ENCODE data around the gene CERS6. TPM values are rescaled to one million over a fixed set of nuclear protein-coding genes. Genes with fewer than 3 reads are reported as not detected.

The CERS6 gene
- total and polyA plus RNA-seq, 4 donors = 4.3 to 25.8 (median 13.6) TPM

DNA sequence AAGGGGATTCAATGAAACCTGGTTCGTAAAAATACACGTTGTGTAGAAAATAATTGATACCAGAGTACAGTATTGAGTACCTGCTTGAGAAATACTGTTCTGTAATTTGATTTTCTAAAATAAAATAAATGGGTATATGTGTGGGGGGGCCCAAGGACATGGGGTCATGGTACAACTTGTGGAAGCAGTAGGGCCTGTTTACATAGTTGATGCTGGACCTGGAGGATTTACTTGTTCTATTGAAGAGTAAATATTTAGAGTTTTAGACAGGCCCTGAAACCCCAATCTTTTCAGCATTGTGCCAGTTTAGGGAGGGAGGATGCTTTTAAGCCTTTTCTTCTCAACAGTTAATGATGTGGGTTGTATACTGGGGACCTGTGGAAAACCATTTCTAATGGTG is 11.7 kb downstream of the CERS6 start:
- Histone ChIP-seq H3K9me3 (ENCODE audit: control insufficient read depth in 4 of 4, insufficient read depth in 3 of 4, low read length in 3 of 4) (no peaks in the 10 kb centered on the region), H3K4me3 (no peak overlapping the region), H3K27me3 (ENCODE audit: control insufficient read depth in 3 of 3, insufficient read depth in 3 of 3, low read length in 2 of 3) (no peaks in the 10 kb centered on the region), H3K27ac (ENCODE audit: low read depth in 1 of 2, low read length in 1 of 2) (no peak overlapping the region), H3K4me1 (ENCODE audit: control insufficient read depth in 5 of 5, insufficient read depth in 5 of 5, low read length in 5 of 5) (peaks cover 1 to 55% (median 8%) of the 10 kb centered on the region in 5 donors), H3K36me3 (ENCODE audit: control insufficient read depth in 4 of 4, insufficient read depth in 4 of 4, low read length in 4 of 4) (no peaks in the 10 kb centered on the region), H3K9ac (ENCODE audit: insufficient read depth in 1 of 2, low read length in 2 of 2) (no peak overlapping the region)
- TF ChIP-seq, protein P1, sequence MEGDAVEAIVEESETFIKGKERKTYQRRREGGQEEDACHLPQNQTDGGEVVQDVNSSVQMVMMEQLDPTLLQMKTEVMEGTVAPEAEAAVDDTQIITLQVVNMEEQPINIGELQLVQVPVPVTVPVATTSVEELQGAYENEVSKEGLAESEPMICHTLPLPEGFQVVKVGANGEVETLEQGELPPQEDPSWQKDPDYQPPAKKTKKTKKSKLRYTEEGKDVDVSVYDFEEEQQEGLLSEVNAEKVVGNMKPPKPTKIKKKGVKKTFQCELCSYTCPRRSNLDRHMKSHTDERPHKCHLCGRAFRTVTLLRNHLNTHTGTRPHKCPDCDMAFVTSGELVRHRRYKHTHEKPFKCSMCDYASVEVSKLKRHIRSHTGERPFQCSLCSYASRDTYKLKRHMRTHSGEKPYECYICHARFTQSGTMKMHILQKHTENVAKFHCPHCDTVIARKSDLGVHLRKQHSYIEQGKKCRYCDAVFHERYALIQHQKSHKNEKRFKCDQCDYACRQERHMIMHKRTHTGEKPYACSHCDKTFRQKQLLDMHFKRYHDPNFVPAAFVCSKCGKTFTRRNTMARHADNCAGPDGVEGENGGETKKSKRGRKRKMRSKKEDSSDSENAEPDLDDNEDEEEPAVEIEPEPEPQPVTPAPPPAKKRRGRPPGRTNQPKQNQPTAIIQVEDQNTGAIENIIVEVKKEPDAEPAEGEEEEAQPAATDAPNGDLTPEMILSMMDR (IDR thresholded peaks at IDR 0.05; ENCODE audit: control extremely low read depth, extremely low read depth) = no peak
- ATAC-seq (ENCODE audit: insufficient read depth, low FRiP score) (no peak), DNase-seq (no peak)
- 84 to 90% methylated on average over 2 of the region's 2 CpGs for WGBS, 2 donors

DNA sequence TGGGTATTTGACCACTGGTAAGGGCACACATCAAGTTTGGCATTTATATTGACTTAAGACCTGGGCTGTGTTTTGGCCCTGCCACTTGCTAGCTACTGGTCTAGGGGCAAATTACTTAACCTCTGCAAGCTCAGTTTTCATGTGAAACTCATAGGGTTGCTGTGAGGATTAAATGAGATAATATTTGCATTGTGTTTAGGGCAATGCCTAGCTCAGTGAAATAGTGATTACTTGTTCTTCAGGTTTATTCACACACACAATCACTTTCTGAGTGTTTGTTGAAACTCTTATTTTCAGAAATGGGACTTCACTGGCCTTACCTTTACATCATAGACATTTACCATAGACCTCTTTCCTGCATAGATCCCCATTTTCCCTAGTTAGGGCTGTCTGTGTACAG is 12.3 kb downstream of the CERS6 start:
- ATAC-seq (ENCODE audit: insufficient read depth, low FRiP score) = no peak
- DNase-seq = no peak

DNA sequence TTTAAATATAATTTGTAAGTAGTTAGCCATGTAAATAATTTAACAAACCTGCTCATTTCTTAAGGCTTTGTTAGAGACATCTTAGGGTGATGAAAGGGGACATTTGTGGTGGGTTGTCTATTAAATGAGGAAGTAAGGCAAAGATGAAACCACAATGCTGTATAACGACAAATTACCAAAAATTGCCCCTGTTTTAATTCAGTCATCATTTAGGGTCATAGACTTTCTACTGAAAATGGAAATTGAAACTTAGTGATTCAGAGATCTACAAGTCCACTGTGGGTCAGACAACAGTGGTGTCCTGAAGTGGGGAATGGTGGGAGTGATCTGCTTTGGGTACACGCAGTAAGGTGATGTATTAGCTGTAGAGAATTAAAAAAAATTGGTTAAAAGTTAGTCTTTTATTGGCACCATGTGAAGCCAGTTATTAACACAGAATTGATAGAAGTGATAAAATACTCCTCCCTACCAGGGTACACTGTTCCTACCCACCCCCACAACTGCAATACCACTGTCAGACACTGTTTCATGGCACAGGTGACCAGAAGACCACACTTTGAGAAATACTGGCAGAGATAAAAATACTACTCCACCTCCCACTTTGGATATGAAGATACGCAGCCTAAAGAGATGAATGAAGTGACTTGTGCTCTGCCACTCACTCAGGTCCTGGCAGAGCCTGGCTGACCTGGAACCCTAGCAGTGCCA is 13.4 kb downstream of the CERS6 start:
- no peak for DNase-seq
- Histone ChIP-seq H3K36me3 (ENCODE audit: control insufficient read depth in 4 of 4, insufficient read depth in 4 of 4, low read length in 4 of 4) (no peaks in the 10 kb centered on the region), H3K4me3 (no peak overlapping the region), H3K4me1 (ENCODE audit: control insufficient read depth in 5 of 5, insufficient read depth in 5 of 5, low read length in 5 of 5) (peaks cover 1 to 55% (median 8%) of the 10 kb centered on the region in 5 donors), H3K9me3 (ENCODE audit: control insufficient read depth in 4 of 4, insufficient read depth in 3 of 4, low read length in 3 of 4) (no peaks in the 10 kb centered on the region), H3K27me3 (ENCODE audit: control insufficient read depth in 3 of 3, insufficient read depth in 3 of 3, low read length in 2 of 3) (no peaks in the 10 kb centered on the region), H3K9ac (ENCODE audit: insufficient read depth in 1 of 2, low read length in 2 of 2) (no peak overlapping the region), H3K27ac (ENCODE audit: low read depth in 1 of 2, low read length in 1 of 2) (no peak overlapping the region)
- ATAC-seq (ENCODE audit: insufficient read depth, low FRiP score) = no peak
- WGBS, 2 donors = 54 to 80% methylated on average over 3 of the region's 3 CpGs
- TF ChIP-seq, protein P1 (IDR thresholded peaks at IDR 0.05; ENCODE audit: control extremely low read depth, extremely low read depth) = no peak

More for the DNA sequence above, 12.3 kb downstream of the CERS6 start:
- no peak overlapping the region for H3K9ac ChIP-seq (ENCODE audit: insufficient read depth in 1 of 2, low read length in 2 of 2)
- no peaks in the 10 kb centered on the region for H3K9me3 ChIP-seq (ENCODE audit: control insufficient read depth in 4 of 4, insufficient read depth in 3 of 4, low read length in 3 of 4)
- TF ChIP-seq, protein P1 (IDR thresholded peaks at IDR 0.05; ENCODE audit: control extremely low read depth, extremely low read depth) = no peak
- H3K4me1 ChIP-seq (ENCODE audit: control insufficient read depth in 5 of 5, insufficient read depth in 5 of 5, low read length in 5 of 5) = peaks cover 1 to 55% (median 8%) of the 10 kb centered on the region in 5 donors
- H3K27ac ChIP-seq (ENCODE audit: low read depth in 1 of 2, low read length in 1 of 2) = no peak overlapping the region
- no peak overlapping the region for H3K4me3 ChIP-seq
- H3K36me3 ChIP-seq (ENCODE audit: control insufficient read depth in 4 of 4, insufficient read depth in 4 of 4, low read length in 4 of 4) = no peaks in the 10 kb centered on the region
- H3K27me3 ChIP-seq (ENCODE audit: control insufficient read depth in 3 of 3, insufficient read depth in 3 of 3, low read length in 2 of 3) = no peaks in the 10 kb centered on the region

All from lung (tissue), 12 donors.